AG04450 (cell line): ENCODE data around the gene CFH. TPM values are rescaled to one million over a fixed set of nuclear protein-coding genes. Genes with fewer than 3 reads are reported as not detected.

Source experiments
- CTCF ChIA-PET: fragments of 300-600, 350-600 bp; formaldehyde crosslinking; extraction: SDS; loops from one replicate; lab custom pipeline; 2022; ENCODE audit warnings: antibody characterized with exemption, inconsistent platforms; lab: Charles Lee
- POLR2A ChIA-PET: fragments of 350-600 bp; formaldehyde crosslinking; extraction: SDS; loops from one replicate; lab custom pipeline; 2021; ENCODE audit warnings: antibody characterized with exemption, inconsistent platforms; lab: Yijun Ruan, JAX
- DNase-seq: peaks from one replicate; pipeline ENCODE4 v3.0.0-alpha.2; 2011; ENCODE audit warnings: low read depth, low spot score
- H3K27ac ChIP-seq: one replicate; pipeline ENCODE4 v1.5.1; 2012; ENCODE audit warnings: low read depth, low read length, control low read depth
- H3K27me3 ChIP-seq: one replicate; pipeline ENCODE4 v1.6.0; 2012; ENCODE audit warnings: low read length; ENCODE audit not compliant: control insufficient read depth, insufficient read depth
- H3K4me3 ChIP-seq: 2 replicates; pipeline ENCODE4 v1.5.1; 2011; ENCODE audit warnings: mild to moderate bottlenecking, low read depth, low read length, control low read depth
- H3K9me3 ChIP-seq: 2 replicates; pipeline ENCODE4 v1.5.1; 2012; ENCODE audit warnings: low read length; ENCODE audit not compliant: control insufficient read depth, insufficient read depth
- CTCF ChIP-seq: IDR thresholded peaks from 2 replicates; pipeline ENCODE4 v1.5.1; 2011; ENCODE audit warnings: low read depth, low read length, control low read depth, inconsistent platforms
- polyA plus RNA-seq: library from polyadenylated mRNA; depleted of rRNA; stranded (reverse); fragments of >200 nt; gene quantifications from 2 replicates; pipeline ENCODE4 v1.2.3, GENCODE V29; 2011

The CFH gene
- polyA plus RNA-seq, 1 experiment = 37.8 TPM

- TF ChIP-seq CTCF = peak; percentile 15; the same call in 1 of the 2 replicates
These were observed 80.7 kb downstream of the CFH start for GRCh38 chr1:196732526-196732925.

GRCh38 chr1:196733091-196733970 lies 81.5 kb downstream of the CFH start:
- no peak overlapping the region for H3K4me3 ChIP-seq
- no peaks in the 10 kb centered on the region for H3K9me3 ChIP-seq
- ChIA-PET POLR2A (no interaction called here), CTCF (no interaction called here)
- H3K27me3 ChIP-seq = no peaks in the 10 kb centered on the region
- no peak for DNase-seq
- H3K27ac ChIP-seq = no peak overlapping the region
- no peak for TF ChIP-seq CTCF

More at GRCh38 chr1:196732526-196732925, 80.7 kb downstream of the CFH start:
- H3K4me3 ChIP-seq = no peak overlapping the region
- no peaks in the 10 kb centered on the region for H3K9me3 ChIP-seq
- no peak for DNase-seq
- CTCF ChIA-PET = no interaction called here
- no peak overlapping the region for H3K27ac ChIP-seq
- POLR2A ChIA-PET = no interaction called here
- H3K27me3 ChIP-seq = no peaks in the 10 kb centered on the region

- Histone ChIP-seq H3K27me3 (no peaks in the 10 kb centered on the region), H3K9me3 (no peaks in the 10 kb centered on the region; the same call in 1 of the 2 replicates), H3K4me3 (no peak overlapping the region), H3K27ac (no peak overlapping the region)
- TF ChIP-seq CTCF = no peak
- CTCF ChIA-PET = no interaction called here
- POLR2A ChIA-PET = no interaction called here
- no peak for DNase-seq
These were observed 82.2 kb downstream of the CFH start for GRCh38 chr1:196734006-196734405.

GRCh38 chr1:196734460-196734859 lies 82.6 kb downstream of the CFH start:
- no peak overlapping the region for H3K27ac ChIP-seq
- POLR2A ChIA-PET = no interaction called here
- no peak for DNase-seq
- CTCF ChIA-PET = no interaction called here
- TF ChIP-seq CTCF = no peak
- H3K4me3 ChIP-seq = no peak overlapping the region
- H3K9me3 ChIP-seq = no peaks in the 10 kb centered on the region; the same call in 1 of the 2 replicates
- H3K27me3 ChIP-seq = no peaks in the 10 kb centered on the region

- ChIA-PET POLR2A (no interaction called here), CTCF (no interaction called here)
- TF ChIP-seq CTCF = no peak
- Histone ChIP-seq H3K4me3 (no peak overlapping the region), H3K9me3 (no peaks in the 10 kb centered on the region; the same call in 1 of the 2 replicates), H3K27ac (no peak overlapping the region), H3K27me3 (no peaks in the 10 kb centered on the region)
- no peak for DNase-seq
These were observed 86.9 kb downstream of the CFH start for GRCh38 chr1:196738730-196739129.
